H1 (cell line): ENCODE results near the gene MEIS2. TPM values are rescaled to one million over a fixed set of nuclear protein-coding genes. Genes with fewer than 3 reads are reported as not detected.

Experiments used
- CTCF ChIA-PET: fragments of 300-600 bp; sonication (Branson Sonifier 250); formaldehyde crosslinking; loops from one replicate; lab custom pipeline; 2021; ENCODE audit not compliant: partially characterized antibody; lab: Charles Lee
- POLR2A ChIA-PET: fragments of 300-600 bp; sonication (Branson Sonifier 250); formaldehyde crosslinking; loops from one replicate; lab custom pipeline; 2021; ENCODE audit warnings: inconsistent platforms; ENCODE audit not compliant: partially characterized antibody; lab: Charles Lee
- DNase-seq, 2 experiments: peaks; one replicate each; pipeline versions ENCODE4 v3.0.0 to v3.0.0-alpha.2; 2010 to 2022; ENCODE audit warnings: low spot score in 2 of 2, low read depth in 1 of 2, mixed read lengths in 1 of 2
- FAIRE-seq: peaks from 2 replicates; lab custom pipeline; 2011; peaks lifted over from hg19 to GRCh38; lab: Jason Lieb, UNC
- H2AFZ ChIP-seq: 2 replicates; pipeline ENCODE4 v1.8.1; 2012; ENCODE audit warnings: low read length, inconsistent platforms
- H2AK5ac ChIP-seq: 2 replicates; pipeline ENCODE4 v1.6.1; 2013; ENCODE audit warnings: low read depth, low read length
- H2BK120ac ChIP-seq: replicated peaks from 2 replicates; pipeline ENCODE3; 2013; ENCODE audit warnings: low read depth, low read length, inconsistent platforms
- H2BK12ac ChIP-seq: 2 replicates; pipeline ENCODE4 v1.6.1; 2013; ENCODE audit warnings: low read depth, low read length
- H2BK15ac ChIP-seq: 2 replicates; pipeline ENCODE4 v1.6.1; 2013; ENCODE audit warnings: low read length
- H2BK20ac ChIP-seq: 2 replicates; pipeline ENCODE4 v1.6.1; 2013; ENCODE audit warnings: low read length
- H2BK5ac ChIP-seq: 2 replicates; pipeline ENCODE4 v1.6.1; 2013; ENCODE audit warnings: low read depth, low read length
- H3K14ac ChIP-seq: 2 replicates; pipeline ENCODE4 v1.6.1; 2013; ENCODE audit warnings: inconsistent platforms; ENCODE audit not compliant: insufficient read length
- H3K18ac ChIP-seq: 2 replicates; pipeline ENCODE4 v1.6.1; 2013; ENCODE audit warnings: low read length; ENCODE audit errors: extremely low read depth
- H3K23ac ChIP-seq: 2 replicates; pipeline ENCODE4 v1.6.1; 2013; ENCODE audit warnings: inconsistent platforms; ENCODE audit not compliant: insufficient read length
- H3K23me2 ChIP-seq: 2 replicates; pipeline ENCODE4 v1.6.1; 2013; ENCODE audit warnings: low read depth, low read length
- H3K27ac ChIP-seq: 2 replicates; pipeline ENCODE4 v1.6.1; 2011; ENCODE audit warnings: low read depth, low read length, inconsistent platforms
- H3K27me3 ChIP-seq, 4 experiments: replicated peaks in 1 of 4; 1 replicate in 1 of 4; 2 replicates in 3 of 4; pipeline versions ENCODE4 v1.6.1 to v1.8.1; 2011 to 2013; ENCODE audit warnings: low read length in 3 of 4, mild to moderate bottlenecking in 3 of 4, inconsistent platforms in 2 of 4, mixed read lengths in 2 of 4, moderate library complexity in 1 of 4; ENCODE audit not compliant: control insufficient read depth in 3 of 4, insufficient read depth in 3 of 4; ENCODE audit errors: extremely low read depth in 1 of 4
- H3K36me3 ChIP-seq, 4 experiments: 2 replicates each; pipeline versions ENCODE4 v1.6.1 to v1.8.1; 2011 to 2013; ENCODE audit warnings: mild to moderate bottlenecking in 4 of 4, low read length in 3 of 4, moderate library complexity in 2 of 4, control low read depth in 1 of 4, inconsistent platforms in 1 of 4; ENCODE audit not compliant: insufficient read depth in 4 of 4, control insufficient read depth in 2 of 4
- H3K4ac ChIP-seq: replicated peaks from 2 replicates; pipeline ENCODE3; 2013; ENCODE audit warnings: low read length, low read depth, mixed read lengths, inconsistent platforms; ENCODE audit not compliant: insufficient read length
- H3K4me1 ChIP-seq, 4 experiments: replicated peaks in 1 of 4; 1 replicate in 1 of 4; 2 replicates in 3 of 4; pipeline versions ENCODE4 v1.6.1 to v1.8.1; 2011 to 2013; ENCODE audit warnings: low read length in 3 of 4, inconsistent platforms in 2 of 4, mixed read lengths in 1 of 4; ENCODE audit not compliant: insufficient read depth in 4 of 4, control insufficient read depth in 3 of 4
- H3K4me2 ChIP-seq, 2 experiments: 2 replicates each; pipeline versions ENCODE4 v1.6.1 to v1.8.1; 2011 to 2013; ENCODE audit warnings: low read depth in 2 of 2, low read length in 2 of 2, control low read depth in 1 of 2, inconsistent platforms in 1 of 2, mild to moderate bottlenecking in 1 of 2; ENCODE audit not compliant: insufficient read depth in 1 of 2
- H3K4me3 ChIP-seq, 4 experiments: fragments of 200-600, 300-600 bp in 1 of 4; sonication (generic), shearing (Covaris generic), sonication (Bioruptor Twin) in 1 of 4; 2 replicates each; pipeline versions ENCODE4 v1.5.1 to v1.8.1; 2011 to 2016; ENCODE audit warnings: low read length in 4 of 4, low read depth in 3 of 4, control low read depth in 2 of 4, inconsistent platforms in 2 of 4, mild to moderate bottlenecking in 2 of 4, mixed read lengths in 1 of 4, moderate library complexity in 1 of 4; ENCODE audit not compliant: insufficient read depth in 2 of 4; ENCODE audit errors: extremely low read depth in 1 of 4
- H3K56ac ChIP-seq: replicated peaks from 2 replicates; pipeline ENCODE3; 2013; ENCODE audit warnings: low read depth, mild to moderate bottlenecking, mixed read lengths, low read length, inconsistent platforms; ENCODE audit not compliant: insufficient read length
- H3K79me1 ChIP-seq: 2 replicates; pipeline ENCODE4 v1.6.1; 2013; ENCODE audit warnings: low read depth, low read length, control low read depth
- H3K79me2 ChIP-seq, 2 experiments: 2 replicates each; pipeline versions ENCODE4 v1.6.1 to v1.8.1; 2012 to 2013; ENCODE audit warnings: low read length in 2 of 2, mild to moderate bottlenecking in 2 of 2, inconsistent platforms in 1 of 2; ENCODE audit not compliant: insufficient read depth in 2 of 2, control insufficient read depth in 1 of 2
- H3K9ac ChIP-seq, 4 experiments: replicated peaks in 1 of 4; 1 replicate in 1 of 4; 2 replicates in 3 of 4; pipeline versions ENCODE4 v1.6.1 to v1.8.1; 2011 to 2013; ENCODE audit warnings: low read depth in 3 of 4, low read length in 3 of 4, control low read depth in 2 of 4, mild to moderate bottlenecking in 2 of 4, moderate library complexity in 2 of 4, inconsistent platforms in 1 of 4; ENCODE audit errors: extremely low read depth in 1 of 4
- H3K9me3 ChIP-seq, 2 experiments: 2 replicates each; pipeline versions ENCODE4 v1.6.1 to v1.8.1; 2012 to 2013; ENCODE audit warnings: mild to moderate bottlenecking in 2 of 2, moderate library complexity in 2 of 2, control low read depth in 1 of 2, inconsistent platforms in 1 of 2, low read depth in 1 of 2, low read length in 1 of 2, mixed read lengths in 1 of 2; ENCODE audit not compliant: insufficient read depth in 2 of 2
- H4K20me1 ChIP-seq, 2 experiments: replicated peaks in 1 of 2; 2 replicates each; pipeline versions ENCODE3 to v1.8.1; 2011 to 2013; ENCODE audit warnings: inconsistent platforms in 2 of 2, low read length in 2 of 2, mild to moderate bottlenecking in 1 of 2; ENCODE audit not compliant: insufficient read depth in 2 of 2, control insufficient read depth in 1 of 2
- H4K5ac ChIP-seq: 2 replicates; pipeline ENCODE4 v1.6.1; 2013; ENCODE audit warnings: low read length, low read depth, mixed read lengths, inconsistent platforms; ENCODE audit not compliant: insufficient read length
- H4K8ac ChIP-seq: 2 replicates; pipeline ENCODE4 v1.8.0; 2013; ENCODE audit warnings: mild to moderate bottlenecking, moderate library complexity, low read length, inconsistent platforms; ENCODE audit not compliant: insufficient read depth; ENCODE audit errors: extremely low read depth
- H4K91ac ChIP-seq: replicated peaks from 2 replicates; pipeline ENCODE3; 2013; ENCODE audit warnings: low read length, mixed read lengths, inconsistent platforms; ENCODE audit not compliant: insufficient read length
- CHD7 ChIP-seq: fragments of 300-600 bp; sonication (generic); IDR thresholded peaks from 2 replicates; pipeline ENCODE4 v1.7.1; 2012; ENCODE audit warnings: low read length, moderate library complexity, mild to moderate bottlenecking, inconsistent platforms; ENCODE audit not compliant: insufficient replicate concordance
- WGBS, 2 experiments: shearing (Covaris generic) in 1 of 2; methylation state at CpG; one replicate each; pipeline versions ENCODE4 v1.1.6 to v1.1.7; 2013 to 2015; ENCODE audit warnings: low lambda C conversion rate in 2 of 2, mixed read lengths in 2 of 2, inconsistent platforms in 1 of 2, low coverage in 1 of 2, missing lambda C conversion rate in 1 of 2; ENCODE audit not compliant: insufficient replicate concordance in 2 of 2, insufficient coverage in 1 of 2, insufficient read length in 1 of 2; ENCODE audit errors: extremely low coverage in 1 of 2, missing lambda C conversion rate in 1 of 2; 5-methylcytosine and 5-hydroxymethylcytosine counted together
- polyA plus RNA-seq, 7 experiments: library from polyadenylated mRNA; depleted of rRNA in 3 of 7; stranded (reverse) in 5 of 7; unstranded in 2 of 7; fragments of >200 nt in 5 of 7; fragments of 200-250 nt in 2 of 7; gene quantifications; 1 replicate in 5 of 7; 2 replicates in 1 of 7; 4 replicates in 1 of 7; pipeline versions ENCODE4 v1.2.1 to v1.2.3, GENCODE V29; 2011 to 2013; ENCODE audit warnings: missing spikeins in 2 of 7, mixed read lengths in 2 of 7
- total RNA-seq: library from RNA; stranded (reverse); fragmentation: NEBNext Ultra II Directional; extraction: Animal tissue kit (Norgen Biotek cat#: 25700); gene quantifications from 2 replicates; pipeline ENCODE4 v1.2.1, GENCODE V29; 2021

Gene MEIS2
- total and polyA plus RNA-seq, 2 of the 8 experiments (the other 6 are each of a cell fraction or from before 2014, with no cell fraction given): 0.22 to 1.2 TPM

- Histone ChIP-seq H3K4ac (no peak overlapping the region), H3K4me3 (no peak overlapping the region), H3K27ac (no peak overlapping the region), H2BK12ac (no peak overlapping the region), H3K9me3 (no peaks in the 10 kb centered on the region), H2BK120ac (no peak overlapping the region), H2BK20ac (no peak overlapping the region), H3K27me3 (no peaks in the 10 kb centered on the region), H4K5ac (no peak overlapping the region), H3K9ac (no peak overlapping the region), H3K23me2 (no peaks in the 10 kb centered on the region), H4K8ac (no peak overlapping the region), H4K91ac (no peak overlapping the region), H3K18ac (no peak overlapping the region), H2AFZ (no peak overlapping the region), H3K4me2 (no peak overlapping the region), H3K56ac (no peak overlapping the region), H3K79me1 (no peaks in the 10 kb centered on the region), H3K14ac (no peak overlapping the region), H3K36me3 (no peaks in the 10 kb centered on the region), H2BK15ac (no peak overlapping the region), H4K20me1 (no peaks in the 10 kb centered on the region), H3K4me1 (no peaks in the 10 kb centered on the region), H3K23ac (no peak overlapping the region), H2BK5ac (no peak overlapping the region), H2AK5ac (no peak overlapping the region), H3K79me2 (no peaks in the 10 kb centered on the region)
- 86% methylated on average over 1 of the region's 1 CpG; no CpG with 5 or more reads in 1 of the 2 experiments for WGBS, 2 experiments
- CTCF ChIA-PET: no interaction called here
- FAIRE-seq: no peak
- POLR2A ChIA-PET: no interaction called here
- no peak for DNase-seq
- no peak for TF ChIP-seq CHD7
These were observed 100.6 kb downstream of the MEIS2 start for GRCh38 chr15:36999778-37000177.
